Nephron progenitor cell (in vitro differentiated cells): ENCODE results near the gene CTNNBL1.
A peak's percentile ranks its signal among the peaks of the same experiment; 100 is the strongest.

ENCODE experiments used
- DNase-seq: peaks from one replicate; pipeline ENCODE4 v3.0.0; 2021
- H3K27ac Mint-ChIP-seq: 2 replicates; pipeline ENCODE4 v1.8.0; 2021; ENCODE audit warnings: mild to moderate bottlenecking, moderate library complexity, mixed read lengths
- H3K27me3 Mint-ChIP-seq: 2 replicates; pipeline ENCODE4 v1.8.0; 2021; ENCODE audit warnings: mild to moderate bottlenecking, low read depth, mixed read lengths; ENCODE audit not compliant: poor library complexity
- H3K36me3 Mint-ChIP-seq: 2 replicates; pipeline ENCODE4 v1.8.0; 2021; ENCODE audit warnings: low read depth, mixed read lengths
- H3K4me1 Mint-ChIP-seq: 2 replicates; pipeline ENCODE4 v1.8.0; 2021; ENCODE audit warnings: mixed read lengths
- H3K4me3 Mint-ChIP-seq: 2 replicates; pipeline ENCODE4 v1.8.0; 2021; ENCODE audit warnings: mild to moderate bottlenecking, moderate library complexity, mixed read lengths
- H3K9me3 Mint-ChIP-seq: 2 replicates; pipeline ENCODE4 v1.8.0; 2021; ENCODE audit warnings: mild to moderate bottlenecking, moderate library complexity, mixed read lengths
- CTCF ChIP-seq: fragments of 200-600 bp; sonication (generic); IDR thresholded peaks from 2 replicates; pipeline ENCODE4 v1.5.0; 2021; ENCODE audit warnings: antibody characterized with exemption

The CTNNBL1 gene

DNA sequence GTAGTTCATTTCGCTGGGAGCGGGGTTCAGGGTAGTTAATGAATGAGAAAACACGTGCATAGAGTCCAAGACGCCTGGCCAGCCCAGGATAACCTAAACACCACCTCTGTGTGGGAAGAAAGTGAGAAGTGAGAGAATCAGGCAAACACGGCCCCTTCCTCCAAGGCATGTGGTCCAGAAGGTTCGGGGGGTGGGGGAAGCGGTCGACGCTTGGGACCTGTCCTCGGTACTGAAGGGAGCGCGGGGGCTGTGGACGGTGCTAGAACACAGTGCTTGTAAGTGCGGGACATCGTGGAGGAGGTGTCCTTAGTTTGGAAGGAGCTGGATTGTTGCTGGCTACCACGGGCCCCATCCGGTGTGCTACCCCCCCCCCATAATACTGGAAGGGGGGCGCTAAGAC is 207.4 kb downstream of the CTNNBL1 start:
- TF ChIP-seq CTCF: no peak
- peak; percentile 77 for DNase-seq
- Mint-ChIP-seq H3K4me3 (peak overlapping the region; percentile 49), H3K36me3 (peaks cover 3% of the 10 kb centered on the region), H3K9me3 (no peaks in the 10 kb centered on the region), H3K4me1 (peaks cover 26% of the 10 kb centered on the region), H3K27ac (no peak overlapping the region), H3K27me3 (peaks cover 64% of the 10 kb centered on the region)

- Mint-ChIP-seq H3K4me3 (peak overlapping the region; percentile 75), H3K36me3 (peaks cover 3% of the 10 kb centered on the region), H3K4me1 (peaks cover 26% of the 10 kb centered on the region), H3K9me3 (no peaks in the 10 kb centered on the region), H3K27ac (no peak overlapping the region), H3K27me3 (peaks cover 63% of the 10 kb centered on the region)
- TF ChIP-seq CTCF: no peak
- peak; percentile 72 for DNase-seq
Measured at GRCh38 chr20:37901654-37902503, 208.0 kb downstream of the CTNNBL1 start.

- peak; percentile 64 for DNase-seq
- H3K4me1 Mint-ChIP-seq: peaks cover 30% of the 10 kb centered on the region
- H3K36me3 Mint-ChIP-seq: peaks cover 3% of the 10 kb centered on the region
- no peaks in the 10 kb centered on the region for H3K9me3 Mint-ChIP-seq
- peak within 1 kb of the TSS; percentile 85 for H3K4me3 Mint-ChIP-seq
- H3K27me3 Mint-ChIP-seq: peaks cover 63% of the 10 kb centered on the region
- no peak within 1 kb of the TSS for H3K27ac Mint-ChIP-seq
- TF ChIP-seq CTCF: no peak
Measured at GRCh38 chr20:37902504-37903313, 208.9 kb downstream of the CTNNBL1 start, which contains the start of gene VSTM2L. Gene VSTM2L, plus strand, starts transcription at chr20:37903127. Its CDS starts 224 bp downstream, at chr20:37903351.

GRCh38 chr20:37903317-37904007 is 209.6 kb downstream of the CTNNBL1 start:
- peaks cover 38% of the 10 kb centered on the region for H3K4me1 Mint-ChIP-seq

More at GRCh38 chr20:37903317-37904007, 209.6 kb downstream of the CTNNBL1 start:
- peak; percentile 29 for TF ChIP-seq CTCF
- no peaks in the 10 kb centered on the region for H3K9me3 Mint-ChIP-seq
- peak overlapping the region; percentile 85 for H3K4me3 Mint-ChIP-seq
- no peak overlapping the region for H3K27ac Mint-ChIP-seq
- H3K27me3 Mint-ChIP-seq: peaks cover 66% of the 10 kb centered on the region
- H3K36me3 Mint-ChIP-seq: peaks cover 3% of the 10 kb centered on the region
- DNase-seq: no peak
